ENCODE measurements around the gene GRK6.
A peak's percentile ranks its signal among the peaks of the same experiment; 100 is the strongest.

The GRK6 gene

DNA sequence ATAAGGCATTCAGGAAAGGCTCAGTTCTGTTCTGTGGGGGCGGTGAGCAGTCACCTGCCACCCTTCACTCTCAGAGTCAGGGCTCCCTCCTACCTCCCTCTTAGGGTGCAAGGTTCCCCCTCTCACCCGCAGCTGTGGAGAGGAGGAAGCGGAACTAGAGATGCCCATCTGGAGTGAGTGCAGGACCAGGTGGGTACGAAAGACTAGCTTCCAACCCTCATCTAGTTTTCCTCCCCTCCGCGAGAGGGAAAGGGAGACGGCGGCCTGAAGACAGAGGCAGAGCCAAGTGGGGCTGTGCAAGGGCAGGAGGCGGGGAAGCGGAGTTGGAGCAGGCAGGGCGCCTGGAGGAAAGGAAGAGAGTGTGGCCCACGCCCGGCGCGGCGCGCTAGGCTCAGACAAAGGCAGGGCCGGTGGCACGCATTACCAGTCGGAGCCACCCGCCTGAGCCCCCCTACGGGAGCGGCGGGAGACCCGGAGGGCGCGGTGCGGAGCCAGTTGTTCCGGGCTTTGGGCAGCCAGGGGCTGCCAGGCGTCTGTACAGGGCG, 27.4 kb downstream of the GRK6 start:
- no peak for DNase-seq (ENCODE audit: low read depth)

DNA sequence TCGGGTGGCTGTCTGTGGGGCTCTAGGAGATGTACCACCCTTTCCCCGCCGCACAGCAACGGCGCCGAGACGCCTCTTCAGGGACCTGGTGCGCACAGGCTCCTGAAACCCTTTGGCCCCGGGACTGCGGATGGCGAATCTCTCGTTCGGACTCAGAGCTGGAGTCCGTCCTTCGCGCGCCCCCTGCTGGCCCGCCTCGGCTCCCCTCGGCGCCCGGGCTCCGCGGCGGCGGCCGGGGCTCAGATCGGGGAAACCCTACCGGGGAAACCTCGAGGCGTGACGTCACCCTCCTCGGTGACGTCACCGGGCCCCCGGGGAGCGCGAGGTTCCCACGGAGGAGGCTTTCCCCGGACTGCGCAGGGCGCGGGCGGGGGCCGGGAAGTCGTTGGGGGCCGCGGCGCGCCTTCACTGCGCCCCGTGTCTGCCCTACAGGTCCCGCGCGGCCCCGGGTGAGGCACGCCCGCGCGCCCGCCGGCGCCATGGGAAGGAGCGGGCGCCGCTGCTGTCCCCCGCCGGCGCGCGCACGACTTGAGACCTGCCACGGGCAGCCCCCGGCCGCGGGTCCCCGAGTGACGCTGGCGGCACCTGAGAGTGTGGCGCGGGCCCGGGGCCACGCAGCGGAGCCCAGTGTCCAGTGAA, 28.0 kb downstream of the GRK6 start:
- DNase-seq (ENCODE audit: low read depth) = peak; percentile 94

DNA sequence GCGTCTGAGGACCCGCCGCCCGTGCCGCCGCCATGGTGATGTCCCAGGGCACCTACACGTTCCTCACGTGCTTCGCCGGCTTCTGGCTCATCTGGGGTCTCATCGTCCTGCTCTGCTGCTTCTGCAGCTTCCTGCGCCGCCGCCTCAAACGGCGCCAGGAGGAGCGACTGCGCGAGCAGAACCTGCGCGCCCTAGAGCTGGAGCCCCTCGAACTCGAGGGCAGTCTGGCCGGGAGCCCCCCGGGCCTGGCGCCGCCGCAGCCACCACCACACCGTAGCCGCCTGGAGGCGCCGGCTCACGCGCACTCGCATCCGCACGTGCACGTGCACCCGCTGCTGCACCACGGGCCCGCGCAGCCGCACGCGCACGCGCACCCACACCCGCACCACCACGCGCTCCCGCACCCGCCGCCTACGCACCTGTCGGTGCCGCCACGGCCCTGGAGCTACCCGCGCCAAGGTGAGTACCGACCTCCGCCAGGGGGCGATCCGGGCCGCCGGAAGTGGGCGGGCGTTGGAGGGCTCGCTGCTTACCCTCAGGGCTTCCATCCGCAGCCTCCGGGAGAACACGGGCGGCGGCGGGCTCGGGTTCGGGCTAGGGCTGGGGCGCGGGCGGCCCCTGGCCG, 28.7 kb downstream of the GRK6 start:
- peak; percentile 89 for DNase-seq (ENCODE audit: low read depth)

DNA sequence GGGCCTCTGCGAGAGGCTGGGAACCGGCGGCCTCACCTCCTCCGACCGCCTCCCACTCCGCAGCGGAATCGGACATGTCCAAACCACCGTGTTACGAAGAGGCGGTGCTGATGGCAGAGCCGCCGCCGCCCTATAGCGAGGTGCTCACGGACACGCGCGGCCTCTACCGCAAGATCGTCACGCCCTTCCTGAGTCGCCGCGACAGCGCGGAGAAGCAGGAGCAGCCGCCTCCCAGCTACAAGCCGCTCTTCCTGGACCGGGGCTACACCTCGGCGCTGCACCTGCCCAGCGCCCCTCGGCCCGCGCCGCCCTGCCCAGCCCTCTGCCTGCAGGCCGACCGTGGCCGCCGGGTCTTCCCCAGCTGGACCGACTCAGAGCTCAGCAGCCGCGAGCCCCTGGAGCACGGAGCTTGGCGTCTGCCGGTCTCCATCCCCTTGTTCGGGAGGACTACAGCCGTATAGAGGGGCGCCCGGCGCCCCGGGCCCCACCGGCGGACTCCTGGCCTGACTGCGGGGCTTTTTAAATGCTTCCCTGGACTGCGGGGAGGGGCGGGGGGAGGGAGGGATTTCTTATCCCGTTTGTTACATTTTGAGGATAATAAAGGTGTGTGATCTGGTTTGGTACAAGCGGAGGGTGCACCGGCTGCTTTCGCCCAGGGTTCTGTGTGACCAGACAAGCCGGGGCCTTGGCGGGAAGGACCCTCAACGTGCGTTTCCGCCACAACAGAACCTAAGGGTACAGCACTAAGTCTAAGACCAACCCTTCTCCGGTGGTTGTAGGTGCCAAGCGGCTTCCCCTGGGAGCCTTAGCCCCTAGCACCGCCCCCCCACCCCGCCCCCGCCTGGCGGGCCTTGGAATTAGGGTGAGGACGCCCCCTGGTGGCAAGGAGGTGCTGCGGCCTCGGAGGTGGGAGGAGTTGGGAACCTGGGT, 29.4 kb downstream of the GRK6 start:
- DNase-seq (ENCODE audit: low read depth) = peak; percentile 95

DNA sequence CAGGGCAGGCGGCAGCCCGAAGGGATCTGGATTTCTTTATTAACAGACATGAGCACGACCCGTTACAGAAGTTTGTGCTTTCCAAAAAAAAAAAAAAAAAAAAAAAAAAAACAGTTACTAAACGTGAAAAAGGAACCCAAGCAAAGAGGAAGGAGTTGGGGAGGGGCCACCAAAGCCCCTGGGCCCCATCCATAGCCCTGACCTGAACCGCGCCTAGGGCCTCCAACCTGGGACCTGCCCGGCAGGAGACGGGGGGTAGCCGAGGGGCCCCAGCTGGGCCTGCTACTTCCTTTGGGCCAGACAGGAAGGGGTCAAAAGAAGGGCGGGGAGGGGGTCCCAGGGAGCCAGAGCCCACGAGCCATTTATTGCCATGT, 30.1 kb downstream of the GRK6 start:
- DNase-seq (ENCODE audit: low read depth) = no peak

DNA sequence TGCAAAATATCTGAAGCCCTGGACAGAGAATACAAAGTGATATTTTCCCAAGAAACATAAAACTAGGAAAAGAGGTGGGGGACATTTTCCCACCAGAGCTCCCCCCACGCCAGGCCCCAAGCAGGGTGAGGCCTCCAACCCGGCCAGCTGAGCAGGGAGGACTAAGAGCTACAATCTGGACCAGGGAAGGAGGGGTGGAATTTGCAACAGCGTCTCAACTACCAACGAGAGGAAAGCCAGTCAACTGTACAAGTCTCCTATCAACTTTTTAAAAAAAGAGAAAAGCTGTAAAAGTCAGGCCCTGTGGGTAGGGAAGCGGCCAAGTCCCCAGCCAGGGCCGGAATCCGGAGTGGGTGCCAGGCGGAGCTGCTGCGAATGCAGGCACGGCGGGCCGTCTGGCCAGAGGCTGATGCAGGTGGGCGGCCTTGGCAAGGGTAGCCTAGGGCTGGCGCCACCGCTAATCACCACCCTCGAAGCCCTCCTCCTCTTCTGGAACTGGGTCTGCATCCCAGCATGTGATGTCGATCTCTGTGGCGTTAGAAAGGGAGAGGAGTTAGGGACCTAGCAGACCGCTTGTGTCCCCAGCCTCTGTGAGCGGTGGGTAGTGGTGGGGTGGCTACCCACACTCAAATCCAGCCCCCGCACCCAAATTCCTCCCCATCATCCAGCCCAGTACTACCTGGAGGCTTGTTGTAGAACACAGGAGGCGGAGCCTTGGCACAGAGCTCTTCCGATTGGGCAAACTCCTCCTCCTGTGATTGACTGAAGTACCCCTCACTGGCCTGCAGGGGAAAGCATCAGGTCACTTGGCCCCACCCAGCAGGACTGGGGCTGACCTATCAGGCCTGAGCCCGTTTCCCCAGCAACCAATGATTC, 30.7 kb downstream of the GRK6 start:
- DNase-seq (ENCODE audit: low read depth) = no peak

DNA sequence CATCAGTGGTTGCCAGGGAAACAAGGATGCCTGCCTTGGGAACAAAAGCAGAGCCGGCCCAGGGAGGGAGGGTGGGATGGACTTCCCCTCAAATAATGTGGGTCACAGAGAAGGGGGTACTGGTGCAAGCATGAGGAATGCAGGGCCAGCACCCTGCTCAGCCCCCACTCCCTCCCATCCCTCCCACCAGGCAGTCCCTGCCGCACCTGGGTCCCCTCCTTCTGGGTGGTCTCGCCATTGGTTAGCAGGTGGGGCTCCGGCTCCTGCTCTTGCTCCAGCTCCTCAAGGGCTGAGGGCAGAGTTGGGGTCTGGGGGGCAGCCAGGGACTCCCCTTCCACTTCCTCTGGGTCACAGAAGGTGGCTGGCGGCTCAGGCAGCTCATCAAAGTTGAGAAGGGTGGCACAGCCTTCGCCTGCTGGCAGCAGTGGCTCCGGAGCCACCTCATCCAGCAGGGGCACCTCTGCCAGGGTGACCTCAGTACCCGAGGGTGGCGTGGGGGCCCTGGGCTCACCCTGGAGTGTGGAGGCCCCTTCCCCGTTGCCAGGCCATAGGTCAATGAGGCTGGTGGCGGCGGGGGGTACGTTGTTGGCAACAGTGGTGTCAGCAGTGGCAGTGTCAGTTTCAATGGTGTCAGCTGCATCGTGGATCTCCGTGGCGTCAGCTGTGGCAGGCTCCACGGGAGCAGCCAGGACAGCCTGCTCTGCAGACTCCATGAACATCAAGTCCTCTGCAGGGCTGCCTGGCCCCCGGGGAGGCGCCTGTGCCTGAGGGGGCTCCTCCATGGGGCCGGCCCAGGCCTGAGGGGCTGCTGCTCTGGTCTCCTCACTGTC, 31.6 kb downstream of the GRK6 start:
- no peak for DNase-seq (ENCODE audit: low read depth)

DNA sequence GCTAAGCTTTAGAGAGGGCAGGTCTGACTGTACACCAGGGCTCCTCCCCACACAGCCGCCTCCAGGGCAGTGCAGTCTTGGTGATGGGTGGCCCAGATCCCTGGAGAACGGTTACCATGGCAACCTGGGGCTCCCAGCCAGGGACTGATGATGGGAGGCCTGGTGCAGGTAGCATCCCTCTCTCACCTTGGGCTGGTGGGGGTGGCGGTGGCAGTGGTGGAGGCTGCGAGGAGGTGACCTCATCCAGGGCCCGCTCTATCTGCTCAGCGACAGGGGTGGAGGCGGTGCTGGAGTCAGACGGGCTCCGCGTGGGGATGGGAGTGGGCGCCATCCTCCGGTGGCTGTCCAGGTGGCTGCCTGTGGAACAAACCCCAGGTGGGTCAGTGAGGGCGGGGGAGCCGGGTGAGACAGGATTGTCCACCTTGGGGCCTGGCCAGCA, 32.5 kb downstream of the GRK6 start:
- DNase-seq (ENCODE audit: low read depth) = no peak

DNA sequence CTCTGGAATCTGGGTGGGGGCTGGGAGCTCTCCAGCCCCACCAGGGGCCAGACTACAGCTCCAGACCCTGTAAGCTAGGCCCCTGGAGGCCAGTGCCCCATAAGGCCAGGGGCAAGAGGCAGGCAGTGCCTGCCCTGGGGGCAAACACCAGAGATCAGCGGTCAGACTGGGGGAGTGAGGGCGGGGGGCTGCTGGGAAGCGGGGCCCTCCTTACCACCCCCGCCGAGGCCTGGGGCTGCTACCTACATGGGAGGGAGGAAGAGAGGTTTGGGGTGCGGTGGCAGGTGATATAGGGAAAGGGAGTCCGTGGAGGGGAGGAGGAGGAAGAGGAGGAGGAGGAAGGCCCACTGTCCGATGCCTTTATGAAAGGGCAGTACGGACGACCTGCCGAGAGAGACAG, 32.9 kb downstream of the GRK6 start:
- DNase-seq (ENCODE audit: low read depth) = no peak

DNA sequence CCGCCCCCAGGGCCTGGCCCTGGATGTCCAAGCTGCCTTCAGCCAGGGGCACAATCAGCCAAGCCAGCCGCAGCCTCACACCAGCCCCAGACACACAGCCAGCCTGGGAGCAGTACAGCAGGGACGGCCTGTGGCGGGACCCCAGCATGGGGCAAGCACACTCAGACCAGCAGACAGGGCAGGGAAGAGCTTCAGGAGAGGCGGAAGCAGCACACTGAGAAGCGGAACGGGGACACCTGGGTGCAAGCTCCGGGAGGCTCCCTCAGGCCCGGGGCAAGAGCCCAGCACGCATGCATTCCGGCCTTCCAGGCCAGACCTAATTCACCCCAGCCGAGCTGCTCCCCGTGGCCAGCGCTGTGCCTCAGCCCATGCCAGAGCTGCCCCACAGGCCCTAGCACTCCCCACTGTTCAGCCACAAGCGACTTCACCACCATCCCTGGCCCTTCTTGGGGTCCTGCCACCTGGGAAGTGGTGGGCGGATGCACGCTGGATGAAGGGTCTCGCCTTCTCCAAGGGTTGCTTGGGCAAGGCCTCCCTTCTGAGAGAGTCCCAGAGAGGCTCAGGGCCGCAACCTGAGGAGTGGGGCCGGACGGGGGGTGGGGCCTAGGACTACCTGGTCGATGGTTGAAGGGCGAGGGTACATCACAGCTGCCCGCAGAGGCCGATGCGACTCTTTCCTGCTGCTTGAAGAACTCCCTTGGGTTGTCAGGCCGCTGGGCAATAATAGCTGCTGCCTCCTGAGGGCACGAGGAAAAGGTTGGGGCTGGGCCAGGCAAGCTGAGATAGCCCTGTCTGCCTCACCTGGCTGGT, 33.5 kb downstream of the GRK6 start:
- DNase-seq (ENCODE audit: low read depth) = no peak

DNA sequence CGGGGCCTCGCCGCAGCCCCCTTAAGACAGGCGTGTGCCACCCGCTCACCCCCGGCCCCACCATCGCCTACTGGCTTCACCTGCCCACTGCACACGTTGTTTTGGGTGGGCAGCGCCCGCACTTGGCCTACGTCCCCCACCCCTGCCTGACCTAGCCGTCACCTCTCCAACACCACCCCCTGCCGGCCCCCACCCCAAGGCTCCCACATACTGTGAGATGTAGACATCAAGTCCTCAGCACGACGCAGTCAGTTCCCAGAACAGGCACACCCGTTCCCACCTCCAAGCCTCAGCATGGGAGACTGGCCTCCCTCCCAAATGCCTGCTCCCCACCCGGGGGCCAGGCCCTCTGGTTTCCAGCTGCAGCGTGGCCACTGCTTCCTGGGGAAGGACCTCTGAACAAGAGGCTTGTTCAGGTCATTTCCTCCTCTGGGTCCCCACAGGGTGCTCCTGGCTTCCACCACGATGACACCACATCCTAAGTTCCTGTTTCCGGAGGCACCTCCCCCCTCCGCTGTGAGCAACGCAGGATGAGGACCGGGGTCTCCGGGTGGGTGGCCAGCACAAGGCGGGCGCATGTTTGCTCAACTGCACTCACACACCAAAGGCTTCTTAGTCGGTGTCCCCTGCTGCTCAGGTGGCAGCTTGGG, 35.7 kb downstream of the GRK6 start:
- DNase-seq (ENCODE audit: low read depth) = no peak

DNA sequence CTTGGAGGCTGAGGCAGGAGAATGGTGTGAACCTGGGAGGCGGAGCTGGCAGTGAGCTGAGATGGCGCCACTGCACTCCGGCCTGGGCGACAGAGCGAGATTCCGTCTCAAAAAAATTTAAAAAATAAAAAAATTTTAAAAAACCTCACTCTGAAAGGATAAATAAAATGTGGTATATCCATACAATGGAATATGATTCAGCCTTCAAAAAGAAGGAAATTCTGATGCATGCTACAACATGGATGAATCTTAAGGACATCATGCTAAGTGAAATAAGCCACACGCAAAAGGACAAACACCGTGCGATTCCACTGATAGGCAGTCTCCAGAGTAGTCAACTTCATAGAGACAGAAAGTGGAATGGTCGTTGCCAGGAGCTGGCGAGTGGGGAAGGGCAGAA, 38.6 kb downstream of the GRK6 start:
- DNase-seq (ENCODE audit: low read depth) = no peak

DNA sequence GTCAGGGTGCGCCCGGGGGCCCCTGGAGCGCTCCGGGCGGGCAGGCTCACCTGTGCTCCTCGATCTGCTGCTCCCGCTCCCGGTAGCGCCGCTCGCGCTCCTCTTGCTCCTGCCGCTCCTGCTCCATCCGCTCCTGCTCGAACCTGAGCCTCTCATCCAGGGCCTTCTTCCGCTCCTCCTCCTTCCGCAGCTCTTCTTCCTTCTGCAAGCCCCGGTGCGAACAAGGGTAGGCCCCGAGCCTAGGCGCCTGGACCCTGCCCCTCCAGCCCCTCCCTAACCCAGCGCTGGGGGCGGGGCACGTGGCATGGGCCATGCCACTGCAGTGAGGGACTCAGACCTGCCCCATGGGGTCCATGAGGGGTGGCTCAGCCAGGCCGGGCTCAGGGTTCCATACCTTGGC, 40.4 kb downstream of the GRK6 start:
- DNase-seq (ENCODE audit: low read depth) = no peak

DNA sequence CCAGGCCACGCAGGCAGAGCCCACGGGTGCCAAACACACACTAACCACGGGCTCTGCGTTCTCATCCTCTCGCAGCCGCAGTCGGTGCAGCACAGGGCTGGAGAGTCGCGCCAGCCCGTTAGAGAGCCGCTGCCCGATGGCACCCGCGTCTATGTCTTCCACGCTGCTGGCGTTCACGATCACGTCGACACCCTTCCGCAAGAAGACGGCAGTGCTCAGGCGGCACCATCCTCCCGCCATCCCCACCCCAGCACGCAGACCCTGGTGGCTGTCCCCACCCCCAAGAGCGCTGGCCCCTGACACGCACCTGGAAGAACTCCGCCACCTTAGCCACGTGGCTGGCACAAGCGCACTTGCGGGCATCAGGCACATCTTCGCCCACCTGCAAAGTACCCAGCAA, 41.0 kb downstream of the GRK6 start:
- DNase-seq (ENCODE audit: low read depth) = no peak

DNA sequence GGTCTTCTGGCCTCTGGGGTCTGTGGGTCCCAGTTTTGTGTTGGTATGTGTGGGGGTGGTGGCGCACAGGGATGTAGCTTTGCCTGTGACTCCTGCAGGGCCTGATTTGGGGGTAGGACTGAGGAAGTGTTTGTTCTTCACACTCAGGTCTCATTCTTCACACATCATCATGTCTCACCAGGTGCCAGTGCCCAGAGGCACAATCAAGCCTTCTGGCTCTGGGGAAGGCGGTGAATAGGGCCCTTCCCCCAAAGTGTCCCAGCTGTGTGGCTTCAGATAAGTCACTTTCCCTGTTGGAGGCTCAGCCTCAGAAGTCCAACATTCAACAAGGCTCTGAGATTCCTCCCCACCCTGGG, 41.8 kb downstream of the GRK6 start:
- DNase-seq (ENCODE audit: low read depth) = no peak

DNA sequence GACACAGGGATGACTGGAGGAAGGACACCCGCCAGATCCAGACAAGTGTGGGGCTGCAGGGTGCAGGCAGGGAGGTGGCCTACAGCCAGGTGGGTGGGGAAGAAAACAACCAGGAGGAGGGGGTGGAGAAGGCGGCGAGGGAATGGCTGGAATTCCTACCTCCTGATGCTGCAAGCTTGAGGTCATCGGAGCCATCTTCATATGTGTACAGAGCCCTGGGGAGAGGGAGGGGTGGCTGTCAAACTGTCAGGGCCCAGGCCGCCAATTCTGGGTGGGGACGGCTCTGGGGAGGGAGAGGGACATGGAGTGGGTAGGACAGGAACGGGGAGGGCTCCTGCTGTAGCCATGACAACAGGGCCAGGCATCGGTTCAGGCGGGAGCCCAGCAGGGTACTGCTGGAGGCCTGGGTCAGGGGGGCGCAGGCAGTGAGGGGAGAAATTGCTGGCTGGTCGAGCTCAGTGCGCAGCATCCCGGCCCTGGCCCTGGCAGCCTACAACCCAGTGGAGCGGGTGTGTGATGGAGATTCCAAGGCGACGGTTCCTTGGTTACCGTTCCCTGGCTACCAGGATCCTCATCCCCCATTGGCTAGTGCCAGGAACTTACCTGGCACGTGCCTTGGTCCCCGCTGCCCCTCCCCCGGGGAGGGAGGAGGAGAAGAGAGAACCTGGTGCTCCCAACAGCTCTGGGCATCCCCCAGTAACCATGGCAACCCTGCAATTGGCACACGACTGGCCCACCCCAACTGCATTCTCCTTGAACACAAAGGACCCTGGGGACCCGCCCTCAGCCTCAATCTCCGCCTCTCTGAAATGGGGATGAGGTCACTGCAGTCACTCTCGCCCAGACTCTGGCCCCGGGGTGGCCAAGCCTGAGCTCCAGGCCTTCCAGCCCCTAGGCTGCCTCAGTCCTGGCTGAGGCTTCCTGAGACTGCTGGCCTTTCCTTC, 42.5 kb downstream of the GRK6 start:
- DNase-seq (ENCODE audit: low read depth) = no peak

DNA sequence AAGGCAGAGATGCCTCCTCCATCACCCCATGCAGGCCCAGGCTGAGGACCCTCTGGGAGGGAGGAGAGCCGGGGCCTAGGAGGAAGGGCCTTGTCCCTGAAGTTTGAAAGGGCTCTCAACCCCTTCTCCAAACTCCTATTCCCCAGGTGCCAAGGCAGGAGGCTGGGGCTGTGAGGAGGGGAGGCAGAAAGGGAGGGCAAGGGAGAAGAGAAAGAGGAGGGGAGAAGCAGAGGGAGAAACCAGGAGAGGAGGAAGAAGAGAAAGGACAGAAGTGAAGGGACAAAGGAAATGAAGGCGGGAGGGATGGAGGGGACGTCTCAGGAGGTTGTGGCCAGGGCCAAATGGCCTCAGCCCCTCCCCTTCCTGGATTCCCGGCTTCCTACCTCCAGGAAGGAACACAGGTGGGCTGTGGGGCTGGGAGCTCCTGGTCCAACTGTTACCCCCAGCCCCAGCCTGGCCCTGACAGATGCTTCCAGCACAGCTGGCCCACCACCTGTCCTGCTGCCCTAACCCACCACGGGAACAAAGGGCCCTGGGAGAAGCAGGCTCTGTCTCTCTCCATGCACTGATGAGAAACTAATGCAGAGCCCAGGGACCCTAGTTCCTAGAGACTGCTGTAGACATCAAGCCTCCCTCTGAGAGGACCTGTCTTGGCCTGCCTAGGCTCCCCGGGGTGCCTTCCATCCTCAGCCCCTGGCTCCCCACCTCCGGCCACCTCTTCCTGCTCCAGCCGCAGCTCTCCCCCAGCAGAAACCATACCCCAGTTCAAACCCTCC, 43.5 kb downstream of the GRK6 start:
- no peak for DNase-seq (ENCODE audit: low read depth)

All from activated T-helper 9 cell treated with anti-CD3 and anti-CD28 coated beads, Interleukin-2, amount 50 U/mL, for 16 hours (primary cell).